Keratinocyte (primary cell): ENCODE data around the gene TMEM134. TPM values are rescaled to one million over a fixed set of nuclear protein-coding genes. Genes with fewer than 3 reads are reported as not detected.

Source experiments
- DNase-seq: peaks from one replicate; pipeline ENCODE4 v3.0.0-alpha.2; 2011; ENCODE audit warnings: low read depth, missing footprints, low spot score
- FAIRE-seq: peaks from 2 replicates; lab custom pipeline; 2011; peaks lifted over from hg19 to GRCh38; lab: Jason Lieb, UNC
- H2AFZ ChIP-seq: 2 replicates; pipeline ENCODE4 v1.6.0; 2012; ENCODE audit warnings: low read length, control low read depth, inconsistent platforms; ENCODE audit not compliant: control insufficient read depth
- H3K27ac ChIP-seq: 2 replicates; pipeline ENCODE4 v1.5.1; 2011; ENCODE audit warnings: low read length; ENCODE audit not compliant: control insufficient read depth, insufficient read depth
- H3K27me3 ChIP-seq: 3 replicates; pipeline ENCODE4 v1.6.0; 2011; ENCODE audit warnings: low read length; ENCODE audit not compliant: control insufficient read depth, insufficient read depth; ENCODE audit errors: extremely low read depth
- H3K36me3 ChIP-seq, 2 experiments: 2 replicates in 1 of 2; 3 replicates in 1 of 2; pipeline ENCODE4 v1.5.1; 2011; ENCODE audit warnings: low read length in 2 of 2, mild to moderate bottlenecking in 1 of 2; ENCODE audit not compliant: control insufficient read depth in 2 of 2, insufficient read depth in 2 of 2; ENCODE audit errors: extremely low read depth in 1 of 2
- H3K4me1 ChIP-seq: 3 replicates; pipeline ENCODE4 v1.5.1; 2011; ENCODE audit warnings: low read length; ENCODE audit not compliant: control insufficient read depth, insufficient read depth; ENCODE audit errors: extremely low read depth
- H3K4me2 ChIP-seq: 3 replicates; pipeline ENCODE4 v1.6.0; 2011; ENCODE audit warnings: low read depth, low read length; ENCODE audit not compliant: control insufficient read depth, insufficient read depth; ENCODE audit errors: extremely low read depth
- H3K4me3 ChIP-seq, 3 experiments: fragments of 200-600 bp in 1 of 3; sonication (generic) in 1 of 3; 2 replicates in 2 of 3; 3 replicates in 1 of 3; pipeline ENCODE4 v1.5.1; 2011 to 2016; ENCODE audit warnings: low read length in 3 of 3, mild to moderate bottlenecking in 3 of 3, control low read depth in 2 of 3, inconsistent platforms in 1 of 3, low read depth in 1 of 3, mixed read lengths in 1 of 3, mixed run types in 1 of 3, moderate library complexity in 1 of 3; ENCODE audit not compliant: control insufficient read depth in 2 of 3, insufficient read depth in 2 of 3; ENCODE audit errors: extremely low read depth in 1 of 3
- H3K79me2 ChIP-seq: 2 replicates; pipeline ENCODE4 v1.6.0; 2012; ENCODE audit warnings: low read length; ENCODE audit not compliant: control insufficient read depth, insufficient read depth
- H3K9ac ChIP-seq: 3 replicates; pipeline ENCODE4 v1.6.0; 2011; ENCODE audit warnings: low read length; ENCODE audit not compliant: control insufficient read depth, insufficient read depth; ENCODE audit errors: extremely low read depth
- H3K9me1 ChIP-seq: 3 replicates; pipeline ENCODE4 v1.6.0; 2011; ENCODE audit warnings: low read length; ENCODE audit not compliant: control insufficient read depth, insufficient read depth; ENCODE audit errors: extremely low read depth
- H3K9me3 ChIP-seq: 2 replicates; pipeline ENCODE4 v1.5.1; 2012; ENCODE audit warnings: low read depth, low read length; ENCODE audit not compliant: control insufficient read depth
- H4K20me1 ChIP-seq: 3 replicates; pipeline ENCODE4 v1.6.0; 2011; ENCODE audit warnings: low read length; ENCODE audit not compliant: control insufficient read depth, insufficient read depth; ENCODE audit errors: extremely low read depth
- EZH2 ChIP-seq: IDR thresholded peaks from one replicate; pipeline ENCODE4 v1.6.1; 2012; ENCODE audit warnings: inconsistent platforms, mild to moderate bottlenecking, low read length, moderate library complexity
- dilution Hi-C: fragments of 300-500 bp; cut with MboI; formaldehyde crosslinking; loops from one replicate; pipeline ENCODE4 v1.7.0; 2020; ENCODE audit warnings: low sequenced_read_pairs; ENCODE audit not compliant: extremely low pct_ligation_motif_present
- polyA plus RNA-seq, 5 experiments: library from polyadenylated mRNA; depleted of rRNA in 3 of 5; stranded (reverse) in 3 of 5; stranded (forward) in 1 of 5; unstranded in 1 of 5; fragments of >200 nt; gene quantifications; 1 replicate in 1 of 5; 2 replicates in 3 of 5; 3 replicates in 1 of 5; pipeline versions ENCODE4 v1.2.1 to v1.2.3, GENCODE V29; 2011 to 2012; ENCODE audit warnings: missing spikeins in 2 of 5, low read depth in 1 of 5, low replicate concordance in 1 of 5
- TF ChIP-seq, protein P1 (sequence below), 3 experiments: IDR thresholded peaks in 1 of 3; conservative IDR thresholded peaks in 1 of 3; optimal IDR thresholded peaks in 1 of 3; 2 replicates in 2 of 3; 3 replicates in 1 of 3; pipeline versions ENCODE3 to v1.5.1; 2011; ENCODE audit warnings: low read length in 3 of 3, mild to moderate bottlenecking in 3 of 3, moderate library complexity in 2 of 3, control low read depth in 1 of 3, inconsistent platforms in 1 of 3; ENCODE audit not compliant: insufficient read depth in 2 of 3; ENCODE audit errors: extremely low read depth in 1 of 3

TMEM134 gene
- polyA plus RNA-seq, 1 donor (not counting 4 experiments of a cell fraction or from before 2014, with no cell fraction given), result 24.7 TPM

DNA sequence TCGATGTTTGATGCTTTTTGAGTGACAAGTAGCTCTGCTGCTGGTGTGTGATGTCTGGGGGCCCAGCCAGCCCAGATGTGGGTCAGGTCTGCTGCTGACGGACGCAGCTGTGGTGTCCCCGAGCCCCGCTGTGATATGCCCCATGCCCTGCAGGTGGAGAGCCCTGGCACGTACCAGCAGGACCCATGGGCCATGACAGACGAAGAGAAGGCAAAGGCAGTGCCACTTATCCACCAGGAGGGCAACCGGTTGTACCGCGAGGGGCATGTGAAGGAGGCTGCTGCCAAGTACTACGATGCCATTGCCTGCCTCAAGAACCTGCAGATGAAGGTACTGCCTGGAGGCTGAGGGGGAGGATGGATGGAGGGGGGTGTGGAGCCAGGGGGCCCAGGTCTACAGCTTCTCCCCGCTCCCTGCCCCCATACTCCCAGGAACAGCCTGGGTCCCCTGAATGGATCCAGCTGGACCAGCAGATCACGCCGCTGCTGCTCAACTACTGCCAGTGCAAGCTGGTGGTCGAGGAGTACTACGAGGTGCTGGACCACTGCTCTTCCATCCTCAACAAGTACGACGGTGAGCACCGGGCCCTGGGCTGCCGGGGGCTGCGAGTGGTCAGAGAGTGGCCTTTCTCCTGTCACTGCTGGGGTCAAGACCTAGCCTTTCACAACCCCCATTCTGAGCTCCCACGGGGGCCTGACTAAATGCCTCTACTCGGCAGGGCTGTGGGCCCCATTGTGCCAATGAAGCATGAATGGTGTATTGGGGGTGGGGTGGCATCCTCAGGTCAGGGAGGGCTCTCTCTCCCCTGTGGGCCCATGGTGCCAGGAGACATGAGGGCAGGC, 21.1 kb upstream of the TMEM134 start:
- Histone ChIP-seq H3K9me1 (no peaks in the 10 kb centered on the region), H3K79me2 (peaks cover 2% of the 10 kb centered on the region), H3K4me1 (no peaks in the 10 kb centered on the region), H4K20me1 (no peaks in the 10 kb centered on the region), H3K9me3 (no peaks in the 10 kb centered on the region), H3K4me3 (no peak overlapping the region), H2AFZ (no peak overlapping the region), H3K27me3 (no peaks in the 10 kb centered on the region), H3K36me3 (peaks cover 18 to 23% of the 10 kb centered on the region in 2 experiments), H3K27ac (no peak overlapping the region), H3K4me2 (no peak overlapping the region), H3K9ac (no peak overlapping the region)
- no peak for DNase-seq
- FAIRE-seq, result no peak
- dilution Hi-C loops, result no loop called here
- no peak for TF ChIP-seq EZH2
- TF ChIP-seq, protein P1, sequence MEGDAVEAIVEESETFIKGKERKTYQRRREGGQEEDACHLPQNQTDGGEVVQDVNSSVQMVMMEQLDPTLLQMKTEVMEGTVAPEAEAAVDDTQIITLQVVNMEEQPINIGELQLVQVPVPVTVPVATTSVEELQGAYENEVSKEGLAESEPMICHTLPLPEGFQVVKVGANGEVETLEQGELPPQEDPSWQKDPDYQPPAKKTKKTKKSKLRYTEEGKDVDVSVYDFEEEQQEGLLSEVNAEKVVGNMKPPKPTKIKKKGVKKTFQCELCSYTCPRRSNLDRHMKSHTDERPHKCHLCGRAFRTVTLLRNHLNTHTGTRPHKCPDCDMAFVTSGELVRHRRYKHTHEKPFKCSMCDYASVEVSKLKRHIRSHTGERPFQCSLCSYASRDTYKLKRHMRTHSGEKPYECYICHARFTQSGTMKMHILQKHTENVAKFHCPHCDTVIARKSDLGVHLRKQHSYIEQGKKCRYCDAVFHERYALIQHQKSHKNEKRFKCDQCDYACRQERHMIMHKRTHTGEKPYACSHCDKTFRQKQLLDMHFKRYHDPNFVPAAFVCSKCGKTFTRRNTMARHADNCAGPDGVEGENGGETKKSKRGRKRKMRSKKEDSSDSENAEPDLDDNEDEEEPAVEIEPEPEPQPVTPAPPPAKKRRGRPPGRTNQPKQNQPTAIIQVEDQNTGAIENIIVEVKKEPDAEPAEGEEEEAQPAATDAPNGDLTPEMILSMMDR (optimal IDR thresholded peaks at IDR 0.05 in 1 of 3, IDR thresholded peaks at IDR 0.05 in 1 of 3, conservative IDR thresholded peaks at IDR 0.05 in 1 of 3; ENCODE audit: extremely low read depth in 1 of 3, insufficient read depth in 2 of 3, low read length in 3 of 3), result no peak

DNA sequence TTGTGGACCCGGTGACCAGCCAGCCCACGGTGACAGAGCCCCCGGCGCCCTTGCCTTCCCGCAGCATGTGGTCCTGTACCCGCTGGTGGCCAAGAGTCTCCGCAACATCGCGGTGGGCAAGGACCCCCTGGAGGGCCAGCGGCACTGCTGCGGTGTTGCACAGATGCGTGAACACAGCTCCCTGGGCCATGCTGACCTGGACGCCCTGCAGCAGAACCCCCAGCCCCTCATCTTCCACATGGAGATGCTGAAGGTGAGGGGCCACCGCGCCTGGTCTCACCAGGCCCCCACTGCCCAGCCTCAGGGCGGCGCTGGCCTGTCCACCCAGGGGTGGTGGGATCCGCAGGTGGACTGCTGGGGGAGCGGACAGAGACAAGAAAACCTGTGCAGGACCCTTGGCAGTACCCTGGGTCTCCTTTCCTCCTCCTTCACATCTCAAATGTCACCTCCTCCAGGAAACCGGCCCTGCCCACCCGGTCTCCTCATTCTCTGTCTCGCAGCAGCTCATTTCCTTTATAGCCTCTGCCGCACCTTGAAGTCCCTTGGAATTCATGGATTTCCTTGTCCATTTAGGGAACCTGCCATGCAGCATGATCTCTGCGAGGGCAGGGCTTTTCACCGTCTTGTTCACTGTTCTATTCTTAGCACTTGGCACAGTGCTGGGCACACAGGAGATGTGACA, 20.3 kb upstream of the TMEM134 start:
- Histone ChIP-seq H3K4me1 (no peaks in the 10 kb centered on the region), H3K9ac (no peak overlapping the region), H3K36me3 (peaks cover 20 to 24% of the 10 kb centered on the region in 2 experiments), H2AFZ (no peak overlapping the region), H3K4me2 (no peak overlapping the region), H3K79me2 (peaks cover 4% of the 10 kb centered on the region), H3K9me3 (no peaks in the 10 kb centered on the region), H3K4me3 (no peak overlapping the region), H3K27ac (no peak overlapping the region), H3K27me3 (no peaks in the 10 kb centered on the region), H3K9me1 (no peaks in the 10 kb centered on the region), H4K20me1 (no peaks in the 10 kb centered on the region)
- TF ChIP-seq EZH2, result no peak
- TF ChIP-seq, protein P1 (optimal IDR thresholded peaks at IDR 0.05 in 1 of 3, IDR thresholded peaks at IDR 0.05 in 1 of 3, conservative IDR thresholded peaks at IDR 0.05 in 1 of 3; ENCODE audit: extremely low read depth in 1 of 3, insufficient read depth in 2 of 3, low read length in 3 of 3), result no peak
- DNase-seq (no peak), FAIRE-seq (no peak)
- dilution Hi-C loops, result no loop called here
